Measurements from ENCODE around the gene CDKN1B.

DNA sequence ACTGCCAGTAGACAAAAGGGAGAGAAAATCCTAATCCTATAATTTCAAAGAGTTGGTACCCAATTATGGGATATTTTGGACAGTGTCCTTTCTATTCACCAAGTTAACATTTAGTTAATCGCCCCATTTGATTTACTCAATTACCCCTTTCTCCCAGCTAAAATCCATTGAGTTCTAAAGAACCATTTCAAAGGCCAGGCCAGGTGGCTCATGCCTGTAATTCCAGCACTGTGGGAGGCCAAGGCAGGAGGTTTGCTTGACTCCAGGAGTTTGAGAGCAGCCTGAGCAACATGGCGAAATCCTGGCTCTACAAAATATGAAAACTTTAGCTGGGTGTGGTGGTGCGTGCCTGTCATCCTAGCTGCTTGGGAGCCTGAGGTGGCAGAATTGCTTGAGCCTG lies 15.7 kb upstream of the CDKN1B start:
- no peak for TF ChIP-seq EZH2 (IDR thresholded peaks at IDR 0.05; ENCODE audit: insufficient read depth, poor library complexity, severe bottlenecking)
- no peak for TF ChIP-seq EZH2phosphoT487 (IDR thresholded peaks at IDR 0.05; ENCODE audit: insufficient read depth, low read depth)

All from GM23248 (cell line).